PFSK-1 (cell line): ENCODE measurements around the gene POLR2F.

Experiments
- FOXP2 ChIP-seq: optimal IDR thresholded peaks from 2 replicates; pipeline ENCODE3; 2011; ENCODE audit warnings: borderline replicate concordance, control low read depth, inconsistent platforms; ENCODE audit not compliant: insufficient read depth; ENCODE audit errors: extremely low read length, extremely low read depth
- POLR2AphosphoS5 ChIP-seq: IDR thresholded peaks from 2 replicates; pipeline ENCODE4 v1.6.1; 2012; ENCODE audit warnings: low read depth, mild to moderate bottlenecking, control low read depth, low read length, moderate library complexity
- REST ChIP-seq, 2 experiments: IDR thresholded peaks; 2 replicates each; pipeline versions ENCODE4 v1.6.1 to v1.8.0; 2011 to 2012; ENCODE audit warnings: low read depth in 2 of 2, low read length in 2 of 2, control low read depth in 1 of 2, inconsistent platforms in 1 of 2, mild to moderate bottlenecking in 1 of 2, moderate library complexity in 1 of 2; ENCODE audit not compliant: insufficient read depth in 1 of 2
- SIN3A ChIP-seq: IDR thresholded peaks from 2 replicates; pipeline ENCODE4 v1.6.1; 2012; ENCODE audit warnings: mild to moderate bottlenecking, low read length, moderate library complexity, borderline replicate concordance; ENCODE audit not compliant: insufficient read depth
- TAF1 ChIP-seq: IDR thresholded peaks from 2 replicates; pipeline ENCODE4 v1.6.1; 2012; ENCODE audit warnings: low read length, control low read depth, borderline replicate concordance; ENCODE audit not compliant: insufficient read depth

POLR2F gene

GRCh38 chr22:37925330-37925729, 28.2 kb upstream of the POLR2F start:
- TF ChIP-seq POLR2AphosphoS5 (no peak), SIN3A (no peak), TAF1 (no peak), FOXP2 (no peak), REST (IDR thresholded peaks at IDR 0.05; ENCODE audit: insufficient read depth in 1 of 2, low read depth in 2 of 2, low read length in 2 of 2) (no peak)

GRCh38 chr22:37925767-37926166, 27.7 kb upstream of the POLR2F start:
- TF ChIP-seq POLR2AphosphoS5 = no peak
- no peak for TF ChIP-seq FOXP2
- TF ChIP-seq SIN3A = no peak
- TF ChIP-seq REST (IDR thresholded peaks at IDR 0.05; ENCODE audit: insufficient read depth in 1 of 2, low read depth in 2 of 2, low read length in 2 of 2) = no peak
- TF ChIP-seq TAF1 = no peak

- TF ChIP-seq REST (IDR thresholded peaks at IDR 0.05; ENCODE audit: insufficient read depth in 1 of 2, low read depth in 2 of 2, low read length in 2 of 2) (no peak), FOXP2 (no peak), POLR2AphosphoS5 (no peak), SIN3A (no peak), TAF1 (no peak)
These were observed 27.1 kb upstream of the POLR2F start for GRCh38 chr22:37926358-37926757.

GRCh38 chr22:37926771-37927636, 26.5 kb upstream of the POLR2F start:
- TF ChIP-seq TAF1 = no peak
- no peak for TF ChIP-seq SIN3A
- TF ChIP-seq REST (IDR thresholded peaks at IDR 0.05; ENCODE audit: insufficient read depth in 1 of 2, low read depth in 2 of 2, low read length in 2 of 2) = no peak
- no peak for TF ChIP-seq POLR2AphosphoS5
